Upper lobe of left lung (tissue), 4 donors: Measurements from ENCODE around the gene MEPCE.

Experiments used
- CTCF ChIP-seq, 6 experiments: fragments of 450-650 bp in 4 of 6; fragments of 200-600 bp in 2 of 6; sonication (generic) in 2 of 6; IDR thresholded peaks; one replicate each; pipeline ENCODE4 v1.5.1; 2016 to 2019; ENCODE audit warnings: antibody characterized with exemption in 6 of 6
- POLR2A ChIP-seq, 4 donors: fragments of 450-650 bp; IDR thresholded peaks; one replicate each; pipeline ENCODE4 v1.5.1; 2016 to 2017; ENCODE audit warnings: antibody characterized with exemption in 4 of 4, mild to moderate bottlenecking in 2 of 4
- POLR2AphosphoS5 ChIP-seq, 2 donors: sonication (generic); formaldehyde crosslinking; IDR thresholded peaks; one replicate each; pipeline ENCODE4 v1.5.1; 2017; ENCODE audit warnings: antibody characterized with exemption in 2 of 2

DNA sequence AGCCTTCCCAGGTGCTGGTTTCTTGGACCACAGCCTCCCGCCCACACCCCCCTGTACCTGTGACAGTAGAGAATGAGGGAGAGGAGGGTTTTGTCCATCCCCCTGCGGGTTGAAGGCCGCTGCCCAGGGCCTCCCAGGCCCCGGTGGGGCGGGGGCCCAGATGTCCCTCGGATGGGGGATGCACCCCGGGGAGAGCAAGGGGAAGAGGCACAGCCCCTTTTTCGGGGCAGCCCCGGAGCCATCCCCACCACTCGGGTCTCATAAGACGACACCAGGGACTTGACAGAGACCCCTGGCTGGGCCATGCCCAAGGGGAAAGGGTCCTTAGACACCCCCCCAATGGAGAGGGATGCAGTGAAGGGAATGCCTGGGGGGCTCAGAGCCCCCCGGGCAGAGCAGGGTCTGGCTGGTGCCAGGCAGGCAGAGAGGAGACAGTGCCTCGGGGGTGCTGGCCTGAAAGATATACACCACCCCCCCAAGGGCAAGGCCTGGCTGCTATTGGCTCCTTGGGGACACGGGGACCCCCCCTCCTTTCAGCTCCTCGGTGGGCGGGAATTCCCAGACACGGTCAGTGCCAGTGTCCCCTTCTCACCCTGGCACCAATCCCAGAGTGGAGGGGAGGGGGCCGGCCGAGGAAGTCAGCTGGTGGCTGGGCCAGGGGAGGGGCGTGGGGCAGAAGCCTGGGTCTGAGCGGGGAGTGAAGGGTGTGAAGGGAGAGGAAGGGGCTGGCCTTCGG, 38.2 kb downstream of the MEPCE start:
- TF ChIP-seq CTCF (IDR thresholded peaks at IDR 0.05), result no peak
- TF ChIP-seq POLR2A (IDR thresholded peaks at IDR 0.05), result no peak
- no peak for TF ChIP-seq POLR2AphosphoS5 (IDR thresholded peaks at IDR 0.05)
